GM18909 (cell line): ENCODE measurements around the gene DUSP7.

ENCODE experiments used
- ATAC-seq: cut with Tn5 transposase; IDR thresholded peaks from one replicate; pipeline ENCODE4 v1.9.1; 2021; ENCODE audit warnings: mild to moderate bottlenecking; ENCODE audit not compliant: unreplicated experiment, poor library complexity

Gene DUSP7

DNA sequence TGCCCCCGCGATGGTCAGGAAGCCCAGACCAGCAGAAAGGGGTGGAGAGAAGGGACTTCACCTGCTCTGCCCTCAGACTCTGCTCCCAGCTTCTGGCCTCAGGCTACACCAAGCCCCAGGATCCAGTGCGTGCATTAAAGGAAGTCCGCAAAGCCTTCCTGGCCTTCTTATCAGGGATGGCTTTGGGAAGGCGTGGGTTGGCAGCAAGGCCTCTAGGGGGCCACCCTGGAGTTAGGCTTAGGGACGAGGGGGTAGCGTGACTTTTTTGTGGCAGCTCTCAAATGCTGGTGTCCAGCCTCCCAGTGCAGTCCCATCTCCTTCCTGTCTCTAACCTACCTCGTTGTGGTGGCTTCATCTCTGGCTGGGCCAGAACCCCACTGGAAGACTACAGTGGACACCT, 41.8 kb downstream of the DUSP7 start:
- no peak for ATAC-seq

- no peak for ATAC-seq
These were observed 42.4 kb downstream of the DUSP7 start for GRCh38 chr3:52013802-52014598.

- ATAC-seq = no peak
These were observed 43.7 kb downstream of the DUSP7 start for GRCh38 chr3:52012699-52013098.

- no peak for ATAC-seq
These were observed 45.9 kb downstream of the DUSP7 start for GRCh38 chr3:52010431-52010830.

DNA sequence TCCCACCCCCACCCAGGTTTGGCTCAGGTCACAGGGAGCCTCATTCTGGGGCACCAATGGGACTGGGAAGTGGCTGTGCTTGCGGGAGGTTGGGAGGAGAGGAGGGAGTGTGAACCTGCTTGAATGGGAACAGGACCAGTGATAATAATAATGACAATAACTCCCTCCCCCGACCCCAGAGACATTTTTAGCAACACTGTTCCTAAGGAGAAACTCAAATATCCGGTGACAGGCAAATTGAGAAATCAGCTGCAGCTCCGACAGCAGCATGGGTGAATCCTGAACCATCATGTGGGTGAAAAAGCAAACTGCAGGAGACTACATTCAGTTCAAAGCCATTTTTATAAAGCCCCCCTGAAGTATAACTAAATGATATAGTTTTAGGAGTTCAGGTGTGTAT, 49.1 kb downstream of the DUSP7 start:
- ATAC-seq = no peak

- no peak for ATAC-seq
These were observed 49.6 kb downstream of the DUSP7 start for GRCh38 chr3:52006820-52007133.

- ATAC-seq = no peak
These were observed 50.2 kb downstream of the DUSP7 start for GRCh38 chr3:52006017-52006819.

DNA sequence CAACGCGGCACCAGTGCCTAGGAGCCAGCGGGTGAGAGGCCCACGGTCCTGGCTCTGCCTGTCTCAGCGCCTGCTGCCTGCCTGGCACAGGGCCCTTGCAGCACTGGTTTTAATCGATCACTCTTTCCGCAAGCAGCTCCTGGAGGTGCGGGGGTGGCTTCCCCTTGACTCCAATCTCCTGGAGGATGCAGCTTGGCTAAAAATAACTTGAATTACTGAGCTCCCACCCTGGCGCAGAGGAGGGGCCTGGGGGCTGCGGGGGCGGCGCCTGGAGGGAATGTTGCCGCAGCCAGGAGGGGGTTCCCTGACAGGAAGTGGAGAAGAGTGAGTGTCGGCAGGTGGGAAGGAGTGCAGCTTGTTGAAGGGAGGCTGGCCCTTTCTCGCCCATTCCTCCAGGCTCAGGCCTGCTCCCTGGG, 50.8 kb downstream of the DUSP7 start:
- ATAC-seq = no peak

- no peak for ATAC-seq
These were observed 51.4 kb downstream of the DUSP7 start for GRCh38 chr3:52004906-52005395.

- no peak for ATAC-seq
These were observed 52.1 kb downstream of the DUSP7 start for GRCh38 chr3:52004163-52004787.

- ATAC-seq = no peak
These were observed 53.6 kb downstream of the DUSP7 start for GRCh38 chr3:52002748-52003147.

GRCh38 chr3:52001443-52001974, 54.9 kb downstream of the DUSP7 start:
- peak; percentile 74 for ATAC-seq

- no peak for ATAC-seq
These were observed 56.5 kb downstream of the DUSP7 start for GRCh38 chr3:51999846-52000245.
